ENCODE results near the gene NLRP14. TPM values are rescaled to one million over a fixed set of nuclear protein-coding genes. Genes with fewer than 3 reads are reported as not detected.

The NLRP14 gene
- total RNA-seq, 1 experiment from 2014 or later, result 0.08 TPM

Other genes starting within 250 kb of the NLRP14 start
- 0.08 and 0.61 TPM in 2 replicates for gene OR2AG2, start 248.5 kb upstream of the NLRP14 start, total RNA-seq (2014; rRNA removed; shearing (Covaris generic))
- not detected in 2 replicates for gene OR2AG1, start 237.5 kb upstream of the NLRP14 start, total RNA-seq (2014; rRNA removed; shearing (Covaris generic))
- 0.05 and 0.11 TPM in 2 replicates for gene OR6A2, start 220.8 kb upstream of the NLRP14 start, total RNA-seq (2014; rRNA removed; shearing (Covaris generic))
- not detected in 2 replicates for gene OR10A5, start 174.8 kb upstream of the NLRP14 start, total RNA-seq (2014; rRNA removed; shearing (Covaris generic))
- not detected in 2 replicates for gene OR10A2, start 157.4 kb upstream of the NLRP14 start, total RNA-seq (2014; rRNA removed; shearing (Covaris generic))
- not detected in 2 replicates for gene OR10A4, start 143.9 kb upstream of the NLRP14 start, total RNA-seq (2014; rRNA removed; shearing (Covaris generic))
- not detected in 2 replicates for gene OR2D2, start 128.0 kb upstream of the NLRP14 start, total RNA-seq (2014; rRNA removed; shearing (Covaris generic))
- gene OR2D3, start 99.5 kb upstream of the NLRP14 start, total RNA-seq (2014; rRNA removed; shearing (Covaris generic)), result not detected in 2 replicates
- gene ZNF215, start 94.1 kb upstream of the NLRP14 start, total RNA-seq (2014; rRNA removed; shearing (Covaris generic)), result 5.5 and 6.1 TPM in 2 replicates
- 1.2 and 2.9 TPM in 2 replicates for gene ZNF214, start 133 bp upstream of the NLRP14 start, total RNA-seq (2014; rRNA removed; shearing (Covaris generic))
- gene RBMXL2, start 68.5 kb downstream of the NLRP14 start, total RNA-seq (2014; rRNA removed; shearing (Covaris generic)), result not detected in 2 replicates
- gene SYT9, start 231.4 kb downstream of the NLRP14 start, total RNA-seq (2014; rRNA removed; shearing (Covaris generic)), result 0.11 TPM in 1 of 2 replicates, not detected in the other